Amniotic stem cell (primary cell): ENCODE data around the gene ZNF124.

ENCODE experiments used
- DNase-seq: peaks from one replicate; lab custom pipeline; 2025; lab: John Stamatoyannopoulos, UW

The ZNF124 gene

GRCh38 chr1:247111700-247112478 lies 59.9 kb downstream of the ZNF124 start:
- DNase-seq = no peak

- no peak for DNase-seq
Measured at GRCh38 chr1:247111259-247111699, 60.5 kb downstream of the ZNF124 start.

- no peak for DNase-seq
Measured at GRCh38 chr1:247110627-247111258, 61.1 kb downstream of the ZNF124 start.

GRCh38 chr1:247107694-247108093 lies 64.1 kb downstream of the ZNF124 start:
- no peak for DNase-seq

GRCh38 chr1:247105966-247106365 lies 65.9 kb downstream of the ZNF124 start:
- DNase-seq = no peak
